GM21619 (cell line): ENCODE results near the gene LRRN2.

Source experiments
- ATAC-seq: cut with Tn5 transposase; IDR thresholded peaks from one replicate; pipeline ENCODE4 v1.9.1; 2021; ENCODE audit not compliant: unreplicated experiment

Gene LRRN2

GRCh38 chr1:204663644-204664383 is 21.7 kb downstream of the LRRN2 start:
- ATAC-seq = no peak

GRCh38 chr1:204662530-204662929 is 23.0 kb downstream of the LRRN2 start:
- no peak for ATAC-seq

GRCh38 chr1:204660509-204660908 is 25.0 kb downstream of the LRRN2 start:
- no peak for ATAC-seq

GRCh38 chr1:204659056-204659455 is 26.5 kb downstream of the LRRN2 start:
- no peak for ATAC-seq

- ATAC-seq = no peak
These were observed 27.2 kb downstream of the LRRN2 start for GRCh38 chr1:204658295-204658694.

- ATAC-seq = no peak
These were observed 31.8 kb downstream of the LRRN2 start for GRCh38 chr1:204653590-204654340.

GRCh38 chr1:204652497-204652896 is 33.0 kb downstream of the LRRN2 start:
- no peak for ATAC-seq

- ATAC-seq = no peak
These were observed 33.6 kb downstream of the LRRN2 start for GRCh38 chr1:204651843-204652421.

GRCh38 chr1:204650911-204651570 is 34.5 kb downstream of the LRRN2 start:
- ATAC-seq = no peak

- ATAC-seq = no peak
These were observed 35.6 kb downstream of the LRRN2 start for GRCh38 chr1:204649721-204650521.

- no peak for ATAC-seq
These were observed 37.0 kb downstream of the LRRN2 start for GRCh38 chr1:204648576-204648975.

- ATAC-seq = no peak
These were observed 37.8 kb downstream of the LRRN2 start for GRCh38 chr1:204647805-204648153.

GRCh38 chr1:204647114-204647804 is 38.3 kb downstream of the LRRN2 start:
- ATAC-seq = no peak

GRCh38 chr1:204645666-204646065 is 39.9 kb downstream of the LRRN2 start:
- no peak for ATAC-seq

- ATAC-seq = no peak
These were observed 40.3 kb downstream of the LRRN2 start for GRCh38 chr1:204645251-204645650.

- no peak for ATAC-seq
These were observed 42.0 kb downstream of the LRRN2 start for GRCh38 chr1:204643503-204643902.

- ATAC-seq = no peak
These were observed 43.6 kb downstream of the LRRN2 start for GRCh38 chr1:204641936-204642335.

GRCh38 chr1:204641455-204641854 is 44.1 kb downstream of the LRRN2 start:
- ATAC-seq = no peak

- ATAC-seq = no peak
These were observed 45.0 kb downstream of the LRRN2 start for GRCh38 chr1:204640578-204640977.

GRCh38 chr1:204634260-204634910 is 51.2 kb downstream of the LRRN2 start:
- ATAC-seq = no peak
